Measurements from ENCODE around the gene NLRP13. TPM values are rescaled to one million over a fixed set of nuclear protein-coding genes. Genes with fewer than 3 reads are reported as not detected.
"Not testable (repeated sequence)": the region's sequence is repeated elsewhere in the genome, so short reads cannot be mapped to it uniquely, and the experiment has no call there.

The NLRP13 gene, protein sequence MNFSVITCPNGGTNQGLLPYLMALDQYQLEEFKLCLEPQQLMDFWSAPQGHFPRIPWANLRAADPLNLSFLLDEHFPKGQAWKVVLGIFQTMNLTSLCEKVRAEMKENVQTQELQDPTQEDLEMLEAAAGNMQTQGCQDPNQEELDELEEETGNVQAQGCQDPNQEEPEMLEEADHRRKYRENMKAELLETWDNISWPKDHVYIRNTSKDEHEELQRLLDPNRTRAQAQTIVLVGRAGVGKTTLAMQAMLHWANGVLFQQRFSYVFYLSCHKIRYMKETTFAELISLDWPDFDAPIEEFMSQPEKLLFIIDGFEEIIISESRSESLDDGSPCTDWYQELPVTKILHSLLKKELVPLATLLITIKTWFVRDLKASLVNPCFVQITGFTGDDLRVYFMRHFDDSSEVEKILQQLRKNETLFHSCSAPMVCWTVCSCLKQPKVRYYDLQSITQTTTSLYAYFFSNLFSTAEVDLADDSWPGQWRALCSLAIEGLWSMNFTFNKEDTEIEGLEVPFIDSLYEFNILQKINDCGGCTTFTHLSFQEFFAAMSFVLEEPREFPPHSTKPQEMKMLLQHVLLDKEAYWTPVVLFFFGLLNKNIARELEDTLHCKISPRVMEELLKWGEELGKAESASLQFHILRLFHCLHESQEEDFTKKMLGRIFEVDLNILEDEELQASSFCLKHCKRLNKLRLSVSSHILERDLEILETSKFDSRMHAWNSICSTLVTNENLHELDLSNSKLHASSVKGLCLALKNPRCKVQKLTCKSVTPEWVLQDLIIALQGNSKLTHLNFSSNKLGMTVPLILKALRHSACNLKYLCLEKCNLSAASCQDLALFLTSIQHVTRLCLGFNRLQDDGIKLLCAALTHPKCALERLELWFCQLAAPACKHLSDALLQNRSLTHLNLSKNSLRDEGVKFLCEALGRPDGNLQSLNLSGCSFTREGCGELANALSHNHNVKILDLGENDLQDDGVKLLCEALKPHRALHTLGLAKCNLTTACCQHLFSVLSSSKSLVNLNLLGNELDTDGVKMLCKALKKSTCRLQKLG
- total RNA-seq: not detected

DNA sequence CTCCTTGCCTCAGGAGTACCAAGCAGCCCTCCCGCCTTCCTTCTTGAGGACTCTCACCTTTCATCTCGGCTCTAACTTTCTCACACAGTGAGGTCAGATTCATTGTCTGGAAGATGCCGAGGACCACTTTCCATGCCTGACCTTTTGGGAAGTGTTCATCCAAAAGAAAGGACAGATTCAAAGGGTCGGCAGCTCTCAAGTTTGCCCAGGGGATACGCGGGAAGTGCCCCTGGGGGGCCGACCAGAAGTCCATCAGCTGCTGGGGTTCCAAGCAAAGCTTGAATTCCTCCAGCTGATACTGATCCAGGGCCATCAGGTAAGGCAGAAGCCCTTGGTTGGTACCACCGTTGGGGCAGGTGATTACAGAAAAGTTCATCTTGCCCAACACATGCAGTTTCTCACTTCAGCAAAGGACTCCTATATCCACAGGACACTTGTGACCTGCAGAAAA lies at the start of gene NLRP13:
Gene NLRP13, minus strand, starts transcription at position 401 of the 451 bp plus-strand sequence. Its CDS starts 25 bp downstream, at position 376.
- POLR2A ChIA-PET: no interaction called here
- CTCF ChIA-PET: no interaction called here

DNA sequence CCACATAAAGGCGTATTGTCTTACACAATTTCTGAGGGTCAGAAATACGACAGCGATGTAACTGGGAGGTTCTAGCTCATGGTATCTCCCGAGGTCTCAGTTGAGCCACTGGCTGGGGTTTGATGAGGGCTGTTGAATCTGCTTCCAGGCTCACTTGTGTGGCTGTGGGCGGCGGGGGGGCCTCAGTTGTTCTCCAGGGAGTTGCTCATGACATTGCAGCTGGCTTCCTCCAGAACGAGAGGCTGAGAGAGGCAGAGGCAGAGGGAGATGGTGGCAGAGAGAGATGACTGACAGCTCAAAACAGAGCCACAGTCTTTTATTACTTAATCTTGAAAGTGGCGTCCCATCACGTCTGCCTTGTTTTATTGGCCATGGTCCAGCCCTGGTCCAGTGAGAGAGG lies 48.3 kb upstream of the NLRP13 start:
- POLR2A ChIA-PET: no interaction called here

DNA sequence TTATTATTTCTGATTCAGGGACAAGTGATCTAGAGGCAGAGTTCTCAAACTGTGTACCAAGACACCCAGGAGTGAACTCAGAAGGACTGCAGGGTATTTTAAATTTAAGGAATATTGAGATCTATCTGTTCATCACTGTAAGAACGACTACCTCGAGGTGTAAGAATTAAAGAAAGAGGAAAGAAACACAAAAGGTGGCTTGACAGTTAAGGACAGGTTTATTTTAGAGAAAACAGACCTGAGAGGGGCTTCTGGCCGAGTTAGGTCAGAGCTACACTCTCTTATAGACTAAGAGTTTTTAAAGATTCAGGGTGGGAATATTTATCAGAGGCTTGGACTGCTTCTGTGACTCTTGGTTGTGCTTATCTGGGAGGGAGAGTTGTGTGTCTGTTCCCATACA lies 41.8 kb upstream of the NLRP13 start:
- ChIA-PET CTCF (no interaction called here), POLR2A (no interaction called here)

More for the DNA sequence above, 48.3 kb upstream of the NLRP13 start:
- CTCF ChIA-PET: no interaction called here

DNA sequence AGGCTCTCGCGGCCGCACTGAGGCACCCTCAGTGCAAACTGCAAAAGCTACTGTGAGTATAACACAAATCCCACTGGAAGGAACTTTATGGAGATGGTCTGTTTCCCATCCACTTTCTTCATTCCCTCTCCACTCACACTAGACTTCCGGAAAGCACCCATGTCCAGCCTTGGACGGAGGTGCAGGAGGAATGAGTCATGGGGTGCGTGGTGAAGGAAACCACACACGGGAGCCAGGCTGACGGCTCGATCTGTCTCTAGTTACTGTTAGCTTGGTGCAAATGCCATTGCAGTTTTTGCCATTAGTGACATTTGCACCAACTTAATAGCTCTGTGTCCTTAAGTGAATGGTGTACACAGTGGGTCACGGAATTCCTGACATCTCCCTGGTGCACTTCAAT lies 30.1 kb upstream of the NLRP13 start:
- ChIA-PET CTCF (no interaction called here), POLR2A (no interaction called here)

DNA sequence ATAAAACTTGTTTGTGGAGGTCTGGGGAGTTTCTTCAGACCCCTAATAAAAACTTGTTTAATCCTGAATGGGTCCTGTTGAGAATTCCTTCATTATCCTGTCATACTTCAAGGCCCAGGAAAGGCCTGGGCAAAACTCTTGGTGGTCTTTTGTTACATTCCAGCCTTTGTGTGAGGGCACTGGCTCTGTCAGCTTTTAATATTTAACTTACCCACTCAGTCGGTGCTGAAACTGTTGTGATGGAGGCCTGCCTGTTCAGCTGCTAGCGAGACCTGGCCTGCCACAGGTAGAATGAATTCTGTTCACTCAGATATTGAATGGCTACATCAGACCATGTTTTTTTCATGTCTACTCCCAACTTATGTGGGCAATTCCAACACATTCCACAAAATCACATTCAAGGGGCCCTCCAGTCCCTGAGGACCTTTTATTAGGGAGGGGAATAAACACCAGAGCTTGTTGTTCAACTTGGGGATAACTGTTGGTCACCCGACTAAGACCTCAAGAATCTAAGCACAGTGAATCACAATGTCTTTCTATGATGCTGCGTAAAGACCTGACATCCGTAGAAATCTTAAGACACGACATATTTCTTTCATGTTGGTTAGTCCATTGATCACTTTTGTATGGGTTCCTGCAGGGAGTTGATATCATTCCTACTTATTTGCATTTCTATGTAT lies 28.0 kb upstream of the NLRP13 start:
- CTCF ChIA-PET: no interaction called here
- POLR2A ChIA-PET: no interaction called here

DNA sequence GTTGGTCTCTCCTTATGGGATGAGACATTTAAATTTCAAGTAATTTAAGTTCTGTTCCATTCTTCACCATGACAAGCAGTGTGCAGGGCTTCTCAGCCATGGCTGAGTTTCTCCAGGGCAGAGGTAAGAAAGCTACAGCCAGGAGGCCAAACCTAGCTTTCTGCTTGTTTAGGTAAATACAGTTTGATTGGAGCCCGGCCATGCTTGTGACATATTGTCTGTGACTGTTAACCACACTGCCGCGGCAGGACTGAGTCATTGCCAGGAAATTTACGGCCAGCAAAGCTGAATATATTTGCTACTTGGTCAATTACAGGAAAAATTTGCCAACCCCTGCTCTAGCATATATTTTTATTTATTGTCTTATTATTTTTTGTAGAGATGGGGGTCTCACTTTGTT lies 26.2 kb upstream of the NLRP13 start:
- POLR2A ChIA-PET: no interaction called here
- CTCF ChIA-PET: no interaction called here

DNA sequence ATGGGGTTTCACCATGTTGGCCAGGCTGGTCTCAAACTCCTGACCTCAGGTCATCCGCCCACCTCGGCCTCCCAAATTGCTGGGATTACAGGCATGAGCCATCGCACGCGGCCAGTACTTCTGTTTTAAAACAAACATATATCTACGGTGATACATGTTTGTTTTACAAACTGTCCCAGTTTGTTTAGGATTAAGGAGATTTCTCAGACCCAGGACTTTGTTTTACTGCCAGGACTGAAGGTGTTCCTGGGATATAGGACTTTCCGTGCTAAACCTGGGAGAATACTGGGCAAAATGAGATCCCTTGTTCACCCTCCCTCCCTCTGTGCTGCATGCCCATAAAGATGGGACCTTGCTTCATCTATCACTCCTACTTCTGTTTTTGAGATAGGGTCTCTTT lies 24.3 kb upstream of the NLRP13 start:
- CTCF ChIA-PET: no interaction called here
- POLR2A ChIA-PET: no interaction called here

DNA sequence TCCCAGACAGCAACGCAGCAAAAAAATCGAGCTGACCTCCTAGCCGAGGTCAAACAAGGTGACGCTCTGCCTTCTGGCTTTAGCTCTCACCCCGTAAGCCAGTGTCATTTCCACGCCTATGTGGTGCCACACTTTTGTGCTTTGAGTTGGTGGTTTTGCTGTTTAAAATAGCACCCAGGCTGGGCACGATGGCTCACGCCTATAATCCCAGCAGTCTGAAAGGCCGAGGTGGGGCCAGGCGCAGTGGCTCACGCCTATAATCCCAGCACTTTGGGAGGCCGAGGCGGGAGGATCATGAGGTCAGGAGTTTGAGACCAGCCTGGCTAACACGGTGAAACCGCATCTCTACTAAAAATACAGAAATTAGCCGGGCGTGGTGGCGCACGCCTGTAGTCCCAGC lies 18.4 kb upstream of the NLRP13 start:
- CTCF ChIA-PET, POLR2A ChIA-PET: not testable (repeated sequence)

DNA sequence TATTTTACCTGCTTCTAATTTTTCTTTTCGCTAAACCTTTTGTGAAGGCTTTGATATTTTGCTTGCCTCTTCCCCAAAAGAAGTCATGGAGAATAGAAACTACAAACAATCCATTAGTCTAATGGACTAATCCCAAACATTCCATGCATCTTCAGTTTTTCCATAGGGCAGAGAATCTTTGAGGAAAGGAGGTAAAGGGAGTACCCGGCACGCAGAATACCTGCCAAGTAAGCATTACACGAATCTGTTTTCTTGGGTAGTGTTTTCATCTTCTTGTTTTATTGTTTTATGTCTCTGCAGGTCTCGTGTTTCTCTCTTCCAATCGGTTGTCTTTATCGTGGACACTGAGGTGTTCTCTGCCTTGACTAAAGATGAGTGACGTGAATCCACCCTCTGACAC lies 15.4 kb upstream of the NLRP13 start, which contains the start of gene NLRP8:
Gene NLRP8, plus strand, starts transcription at position 301 of the 400 bp plus-strand sequence.
- CTCF ChIA-PET: no interaction called here
- POLR2A ChIA-PET: no interaction called here

DNA sequence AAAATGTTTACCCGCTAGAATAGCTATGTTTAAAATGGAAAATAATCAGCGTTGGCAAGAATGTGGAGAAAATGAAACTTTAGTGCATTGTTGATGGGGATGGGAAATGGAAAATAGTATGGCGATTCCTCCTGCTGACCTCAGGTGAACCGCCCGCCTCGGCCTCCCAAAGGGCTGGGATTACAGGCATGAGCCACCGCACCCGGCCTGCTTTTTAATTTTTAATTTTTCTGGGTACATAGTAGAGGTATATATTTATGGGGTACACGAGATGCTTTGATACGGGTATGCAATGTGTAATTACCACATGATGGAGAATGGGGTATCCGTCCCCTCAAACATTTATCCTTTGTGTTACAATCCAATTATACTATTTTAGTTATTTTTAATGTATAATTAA lies 8.2 kb upstream of the NLRP13 start:
- CTCF ChIA-PET: no interaction called here
- POLR2A ChIA-PET: no interaction called here

DNA sequence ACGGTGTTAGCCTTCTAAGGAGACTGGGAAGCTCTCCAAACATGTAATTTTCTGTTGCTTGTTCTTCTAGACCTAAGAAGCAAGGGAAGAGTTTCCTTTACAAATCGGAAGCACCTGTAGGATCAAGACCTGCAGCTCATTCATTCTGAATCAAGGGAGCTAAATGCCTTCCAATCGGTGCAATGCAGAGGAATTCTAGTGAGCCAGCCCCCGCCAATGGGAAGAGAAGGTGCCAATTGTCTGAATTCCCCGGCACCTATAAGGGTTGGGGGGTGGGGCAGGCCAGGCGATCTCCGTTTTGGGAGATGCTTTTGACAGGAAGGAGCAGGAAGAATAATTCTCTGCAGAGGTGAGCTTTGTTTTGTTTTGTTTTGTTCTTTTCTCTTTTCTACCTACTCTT lies 7.1 kb upstream of the NLRP13 start:
- ChIA-PET CTCF (no interaction called here), POLR2A (no interaction called here)

DNA sequence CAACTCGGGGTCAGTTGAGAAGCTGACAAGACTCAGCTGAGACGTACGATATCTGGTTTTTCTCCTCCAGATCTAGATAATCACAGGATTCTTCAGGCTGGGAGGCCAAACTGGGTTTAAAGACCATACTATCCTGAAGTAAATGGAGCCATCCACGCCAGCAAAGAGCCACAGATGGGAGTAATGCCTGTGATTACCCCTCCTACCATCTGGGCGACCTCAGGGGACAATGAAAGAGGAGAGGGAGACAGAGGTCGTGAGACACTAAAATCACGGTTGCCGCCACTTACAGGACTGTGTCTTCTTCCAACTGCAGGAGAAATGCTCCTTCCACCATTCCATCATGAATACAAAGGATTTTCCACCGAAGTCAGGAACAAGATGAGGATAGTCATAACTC lies 3.1 kb upstream of the NLRP13 start:
- POLR2A ChIA-PET: no interaction called here
- CTCF ChIA-PET: no interaction called here

DNA sequence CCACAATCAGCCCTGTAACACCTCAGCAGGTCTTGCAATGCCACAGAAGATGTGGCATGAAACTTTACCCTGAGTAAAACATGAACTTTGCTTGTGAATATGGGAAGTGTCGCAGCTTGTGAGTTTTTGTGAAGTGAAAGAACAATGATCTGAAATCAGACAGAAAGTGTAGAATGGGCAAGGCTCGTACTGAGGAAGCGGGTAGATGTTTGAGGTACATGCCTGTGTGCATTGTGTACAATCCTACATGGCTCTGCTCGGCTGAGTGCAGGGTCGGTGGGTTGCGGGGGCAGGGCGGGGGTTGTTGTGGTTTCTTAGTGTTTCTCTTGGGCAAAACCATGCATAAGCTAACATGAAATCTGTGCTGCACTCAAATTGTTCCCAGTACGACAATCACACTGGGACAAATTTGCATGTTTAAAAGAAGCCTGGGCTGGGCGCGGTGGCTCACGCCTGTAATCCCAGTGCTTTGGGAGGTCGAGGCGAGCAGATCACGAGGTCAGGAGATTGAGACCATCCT lies 1.1 kb downstream of the NLRP13 start:
- CTCF ChIA-PET: no interaction called here
- POLR2A ChIA-PET: no interaction called here

DNA sequence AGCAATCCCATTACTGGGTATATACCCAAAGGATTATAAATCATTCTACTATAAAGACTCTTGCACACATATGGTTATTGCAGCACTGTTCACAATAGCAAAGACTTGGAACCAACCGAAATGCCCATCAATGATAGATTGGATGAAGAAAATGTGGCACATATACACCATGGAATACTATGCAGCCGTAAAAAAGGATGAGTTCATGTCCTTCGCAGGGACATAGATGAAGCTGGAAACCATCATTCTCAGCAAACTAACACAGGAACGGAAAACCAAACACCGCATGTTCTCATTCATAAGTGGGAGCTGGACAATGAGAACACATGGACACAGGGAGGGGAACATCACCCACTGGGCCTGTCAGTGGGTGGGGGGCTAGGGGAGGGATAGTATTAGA lies 2.9 kb downstream of the NLRP13 start:
- POLR2A ChIA-PET, CTCF ChIA-PET: not testable (repeated sequence)

DNA sequence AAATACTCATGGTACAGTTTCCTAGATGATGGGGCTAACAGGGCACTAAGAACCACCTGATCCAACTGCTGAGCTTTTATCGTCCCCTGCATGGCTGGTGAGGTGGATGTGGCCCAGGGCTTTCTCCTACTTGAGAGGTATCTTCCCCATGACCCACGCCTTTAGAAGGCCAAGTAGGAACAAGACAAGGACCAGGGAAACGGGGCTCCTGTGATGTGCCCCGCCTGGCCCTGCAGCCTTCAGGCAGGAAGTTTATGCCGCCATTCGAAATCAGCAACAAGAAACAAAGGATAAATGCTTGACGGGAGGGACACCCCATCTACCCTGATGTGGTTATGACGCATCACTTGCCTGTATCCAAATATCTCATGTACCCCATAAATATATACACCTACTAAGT lies 4.1 kb downstream of the NLRP13 start:
- POLR2A ChIA-PET: no interaction called here

DNA sequence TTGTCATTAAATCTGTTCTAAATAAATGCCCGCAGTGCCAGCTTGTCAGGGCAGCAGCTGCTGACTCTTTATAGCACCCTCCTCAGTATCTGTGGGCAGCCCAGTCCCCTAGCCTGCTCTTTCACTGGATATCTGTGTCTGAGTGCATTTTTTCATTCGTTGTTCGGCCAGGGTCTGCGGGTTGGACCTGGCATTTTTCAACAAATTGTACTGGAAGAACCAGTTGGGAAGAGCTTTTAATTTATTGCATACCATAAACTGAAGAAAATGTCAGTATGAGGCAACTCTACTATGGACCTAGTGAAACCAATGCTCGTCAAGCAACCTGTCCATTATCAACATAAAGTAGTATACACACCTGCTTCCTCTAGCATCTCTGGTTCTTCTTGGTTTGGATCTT lies 8.6 kb downstream of the NLRP13 start:
- ChIA-PET POLR2A (no interaction called here), CTCF (no interaction called here)

More for the DNA sequence above, 4.1 kb downstream of the NLRP13 start:
- CTCF ChIA-PET: no interaction called here

DNA sequence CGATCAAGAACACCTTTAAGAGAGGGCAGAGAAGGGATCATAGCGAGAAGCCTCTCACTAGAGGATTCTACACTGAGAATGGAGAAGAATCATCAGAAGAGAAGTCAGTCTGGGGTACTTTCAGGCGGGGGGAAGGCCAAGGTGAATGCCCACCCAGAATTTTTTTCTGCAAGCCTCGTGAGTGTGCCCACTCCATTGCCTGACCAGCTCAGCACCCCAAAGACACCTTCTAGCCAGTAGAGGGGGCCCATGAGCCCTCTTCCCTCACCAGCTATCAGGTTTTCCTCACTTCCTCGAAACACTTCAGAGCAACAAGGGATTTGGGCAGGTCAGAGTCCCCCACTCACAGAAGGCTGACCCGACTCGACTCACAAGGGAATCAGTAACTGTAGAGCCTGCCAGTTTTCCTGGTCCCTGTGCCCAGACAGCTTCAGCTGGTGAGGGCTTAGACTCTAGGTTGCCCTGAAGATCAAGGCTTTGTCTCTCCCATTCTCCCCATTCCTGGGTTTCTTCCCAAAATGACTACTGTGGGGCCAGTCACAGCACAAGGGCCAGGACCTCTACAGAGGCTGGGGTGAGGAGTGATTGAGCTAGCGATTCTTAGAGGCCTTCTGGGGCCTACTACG lies 18.4 kb downstream of the NLRP13 start:
- CTCF ChIA-PET: interaction anchor here (0.6 kb wide), 1 partner anchor 84 kb away, joined by 3 read pairs; no protein-coding TSS in a partner anchor
- POLR2A ChIA-PET: no interaction called here

DNA sequence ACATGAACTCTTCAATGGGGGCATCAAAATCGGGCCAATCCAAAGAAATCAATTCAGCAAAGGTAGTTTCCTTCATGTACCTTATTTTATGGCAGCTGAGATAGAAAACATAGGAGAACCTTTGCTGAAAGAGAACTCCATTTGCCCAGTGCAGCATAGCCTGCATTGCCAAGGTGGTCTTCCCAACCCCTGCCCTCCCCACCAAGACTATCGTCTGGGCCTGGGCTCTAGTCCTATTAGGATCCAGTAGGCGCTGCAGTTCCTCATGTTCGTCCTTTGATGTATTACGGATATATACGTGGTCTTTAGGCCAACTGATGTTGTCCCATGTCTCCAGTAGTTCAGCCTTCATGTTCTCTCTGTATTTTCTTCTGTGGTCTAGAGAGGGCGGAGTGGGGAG lies 19.2 kb downstream of the NLRP13 start:
- CTCF ChIA-PET: no interaction called here
- POLR2A ChIA-PET: no interaction called here

DNA sequence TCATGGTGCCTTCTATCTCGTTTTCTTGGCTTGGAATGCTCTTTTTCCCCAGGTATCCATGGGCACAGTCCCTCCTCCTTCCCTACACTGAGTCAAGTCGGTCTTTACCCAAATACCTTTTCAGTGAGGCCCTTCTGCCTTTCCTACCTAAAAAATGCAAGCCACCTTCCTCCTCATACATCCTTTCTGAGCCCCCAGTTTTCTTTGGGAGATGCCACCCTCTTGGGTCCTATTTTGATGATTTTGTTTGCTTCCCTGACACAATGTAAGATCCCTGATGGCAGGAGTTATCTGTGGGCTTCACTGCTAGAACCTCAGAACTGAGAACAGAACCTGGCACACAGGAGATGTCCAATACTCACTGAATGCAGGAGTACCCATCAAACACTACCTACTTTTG lies 22.3 kb downstream of the NLRP13 start:
- POLR2A ChIA-PET: no interaction called here
- CTCF ChIA-PET: no interaction called here

DNA sequence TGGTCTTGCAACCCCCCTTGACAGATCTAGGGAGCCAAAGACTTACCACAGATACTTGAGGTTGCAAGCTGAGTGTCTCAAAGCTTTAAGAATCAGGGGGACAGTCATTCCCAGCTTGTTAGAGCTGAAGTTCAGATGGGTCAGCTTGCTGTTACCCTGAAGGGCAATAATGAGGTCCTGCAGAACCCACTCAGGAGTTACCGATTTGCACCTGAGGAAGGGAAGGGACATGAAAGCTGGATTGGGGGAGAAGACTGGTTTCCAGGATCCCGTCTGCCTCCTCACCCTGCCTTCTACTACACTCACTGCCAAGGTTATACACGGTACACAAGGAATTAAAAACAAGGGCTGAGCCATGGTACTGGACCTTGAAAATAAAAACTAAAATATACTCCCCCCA lies 24.4 kb downstream of the NLRP13 start:
- CTCF ChIA-PET: no interaction called here
- POLR2A ChIA-PET: no interaction called here

Data from activated CD8-positive, alpha-beta memory T cell treated with anti-CD3 and anti-CD28 coated beads for 36 hours (primary cell).